ENCODE results near the gene PSMA7.
"Not testable (repeated sequence)": the region's sequence is repeated elsewhere in the genome, so short reads cannot be mapped to it uniquely, and the experiment has no call there.

Gene PSMA7

DNA sequence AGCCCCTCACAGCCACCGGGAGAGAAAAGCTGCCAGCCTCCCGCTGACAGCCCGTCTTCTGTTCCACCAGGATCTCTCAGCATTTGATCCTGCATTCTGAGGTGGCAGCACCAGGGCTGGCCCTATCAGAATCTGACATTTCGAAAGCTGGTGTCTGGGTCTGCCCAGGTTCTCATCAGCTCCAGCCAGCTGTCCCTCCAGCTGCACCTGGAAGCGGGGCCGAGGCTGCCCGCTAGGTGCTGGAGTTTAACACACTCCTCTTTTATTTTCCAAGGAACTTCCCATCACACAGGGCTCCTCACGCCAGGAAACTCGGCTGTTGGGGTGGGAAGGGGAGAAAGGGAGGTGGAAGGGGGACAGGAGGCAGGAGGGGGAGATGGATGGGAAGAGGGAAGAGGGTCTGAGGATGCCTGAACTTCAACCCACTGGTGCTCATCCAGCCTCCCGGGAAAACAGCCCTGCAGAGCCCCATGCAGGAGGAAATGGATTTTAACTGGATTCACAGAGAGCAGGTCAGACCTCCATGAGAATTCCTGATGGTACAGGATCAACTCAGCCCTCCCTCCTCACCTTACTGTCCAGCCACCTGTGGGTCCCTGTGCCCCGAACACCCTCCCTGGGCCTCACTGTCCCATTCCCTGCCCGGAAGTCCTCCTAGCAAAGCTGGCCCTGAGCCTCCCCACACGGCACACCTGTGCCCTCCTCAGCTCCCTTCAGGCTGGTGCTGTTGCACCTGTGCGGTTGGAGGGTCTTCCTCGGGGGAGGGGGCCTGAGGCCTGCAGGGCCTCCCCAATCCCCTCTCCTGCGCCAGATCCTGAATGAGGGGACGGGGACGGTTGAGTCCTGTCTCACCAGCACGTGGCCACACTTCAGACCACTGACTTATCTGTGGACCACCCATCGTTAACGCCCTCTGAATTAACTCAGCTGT is 24.8 kb downstream of the PSMA7 start:
- H3K4me1 ChIP-seq (ENCODE audit: insufficient read depth, low read length): peaks cover 9% of the 10 kb centered on the region
- H3K9me3 ChIP-seq (ENCODE audit: control insufficient read depth, insufficient read depth, low read length): no peaks in the 10 kb centered on the region
- no peaks in the 10 kb centered on the region for H3K36me3 ChIP-seq (ENCODE audit: insufficient read depth, low read length)
- no peak overlapping the region for H3K9ac ChIP-seq (ENCODE audit: low read depth, low read length)

DNA sequence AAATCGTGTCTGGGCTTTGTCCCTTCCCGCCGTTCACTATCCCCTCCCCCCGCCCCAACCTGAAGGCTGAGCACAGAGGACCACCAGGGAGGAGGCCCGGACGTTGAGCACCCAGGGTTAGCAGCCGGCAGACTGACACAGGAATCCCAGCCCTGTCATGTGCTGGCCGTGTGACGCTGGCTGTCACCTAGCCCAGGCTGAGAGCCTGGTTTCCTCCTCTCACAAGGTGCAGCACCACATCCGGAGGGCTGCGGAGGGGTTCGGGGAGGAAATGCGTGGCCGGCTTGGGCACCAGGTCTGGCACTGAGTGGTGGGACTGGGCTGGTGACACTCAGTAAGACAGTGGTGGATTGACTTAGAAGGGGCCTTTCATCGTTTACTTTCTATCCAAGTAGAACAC is 25.5 kb downstream of the PSMA7 start:
- Histone ChIP-seq H3K9ac (ENCODE audit: low read depth, low read length) (no peak overlapping the region), H3K4me1 (ENCODE audit: insufficient read depth, low read length) (peaks cover 9% of the 10 kb centered on the region), H3K9me3 (ENCODE audit: control insufficient read depth, insufficient read depth, low read length) (no peaks in the 10 kb centered on the region), H3K36me3 (ENCODE audit: insufficient read depth, low read length) (no peaks in the 10 kb centered on the region)

DNA sequence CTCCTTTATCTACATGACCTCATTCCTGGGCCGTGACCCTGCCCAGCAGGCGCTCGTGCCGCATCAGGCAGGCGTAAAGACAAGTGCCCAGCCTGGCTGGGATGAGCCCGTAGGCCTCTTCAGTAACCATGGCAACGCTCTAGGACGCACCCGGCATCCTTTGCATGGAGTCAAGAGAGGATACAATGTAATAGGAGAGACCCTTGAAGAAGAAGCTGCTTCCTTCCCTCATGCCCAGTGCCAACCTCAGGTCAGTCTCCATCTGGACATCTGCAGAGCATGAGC is 25.9 kb downstream of the PSMA7 start:
- no peaks in the 10 kb centered on the region for H3K36me3 ChIP-seq (ENCODE audit: insufficient read depth, low read length)
- H3K9ac ChIP-seq (ENCODE audit: low read depth, low read length): no peak overlapping the region
- H3K4me1 ChIP-seq (ENCODE audit: insufficient read depth, low read length): peaks cover 9% of the 10 kb centered on the region
- H3K9me3 ChIP-seq (ENCODE audit: control insufficient read depth, insufficient read depth, low read length): no peaks in the 10 kb centered on the region

DNA sequence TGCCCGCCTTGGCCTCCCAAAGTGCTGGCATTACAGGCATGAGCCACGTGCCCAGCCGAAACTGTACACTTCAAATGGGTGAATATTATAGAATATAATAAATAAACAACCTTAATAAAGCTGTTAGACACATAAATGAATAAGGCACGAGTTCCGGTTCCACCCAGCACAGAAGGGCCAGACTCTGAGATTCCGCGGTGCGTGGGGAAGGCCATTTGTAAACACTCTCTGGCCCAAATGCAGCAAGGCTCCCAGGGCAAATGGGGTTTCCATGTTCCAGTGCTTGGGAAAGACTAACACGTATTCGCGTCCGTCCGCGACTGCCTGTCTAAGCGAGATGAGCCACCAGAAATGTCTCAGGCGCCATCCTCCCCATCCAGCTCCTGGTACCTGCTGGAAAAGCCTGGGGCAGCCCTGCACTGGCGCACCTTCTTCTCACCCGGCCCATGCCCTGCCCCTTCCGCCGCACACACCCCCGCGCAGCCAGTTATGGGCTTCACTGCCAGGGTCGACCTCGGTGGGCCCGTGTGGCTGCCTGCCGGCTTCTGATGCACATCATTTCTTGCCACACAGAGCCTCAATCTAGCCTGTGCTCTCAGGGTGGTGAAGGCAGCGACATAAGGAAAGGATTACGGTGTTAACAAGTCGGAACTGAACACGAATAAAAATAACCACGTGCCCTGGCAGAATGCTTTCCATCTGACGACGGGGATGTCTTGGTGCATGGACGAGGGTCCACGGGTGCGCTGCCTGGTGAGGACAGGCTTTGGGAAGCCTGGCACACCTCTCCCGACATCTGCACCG is 26.4 kb downstream of the PSMA7 start:
- H3K9ac ChIP-seq (ENCODE audit: low read depth, low read length): no peak overlapping the region
- no peaks in the 10 kb centered on the region for H3K36me3 ChIP-seq (ENCODE audit: insufficient read depth, low read length)
- H3K4me1 ChIP-seq (ENCODE audit: insufficient read depth, low read length): peaks cover 9% of the 10 kb centered on the region

DNA sequence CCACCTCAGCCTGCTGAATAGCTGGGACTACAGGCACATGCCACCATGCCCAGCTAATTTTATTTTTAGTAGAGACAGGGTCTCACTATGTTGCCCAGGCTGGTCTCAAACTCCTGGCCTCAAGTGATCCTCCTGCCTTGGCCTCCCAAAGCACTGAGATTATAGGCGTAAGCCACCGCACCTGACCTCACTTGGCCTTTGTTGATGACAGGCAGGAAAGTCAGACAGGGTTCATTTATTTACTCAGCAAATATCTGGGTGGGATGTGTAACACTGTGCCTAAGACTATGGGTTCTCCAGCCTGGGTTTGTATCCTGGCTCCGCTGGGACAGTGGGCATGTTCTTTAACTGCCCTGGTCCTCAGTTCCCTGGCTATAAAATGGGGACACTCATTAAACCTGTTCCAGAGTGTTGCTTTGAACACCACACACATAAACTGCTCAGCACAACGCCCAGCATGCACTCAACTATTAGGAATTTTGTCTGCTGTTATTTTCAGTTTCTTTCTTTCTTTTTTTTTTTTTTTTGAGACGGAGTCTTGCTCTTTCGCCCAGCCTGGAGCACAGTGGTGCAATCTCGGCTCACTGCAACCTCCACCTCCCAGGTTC is 27.3 kb downstream of the PSMA7 start:
- H3K9me3 ChIP-seq (ENCODE audit: control insufficient read depth, insufficient read depth, low read length); H3K4me1 ChIP-seq (ENCODE audit: insufficient read depth, low read length); H3K36me3 ChIP-seq (ENCODE audit: insufficient read depth, low read length); H3K9ac ChIP-seq (ENCODE audit: low read depth, low read length): not testable (repeated sequence)

More for the DNA sequence above, 26.4 kb downstream of the PSMA7 start:
- no peaks in the 10 kb centered on the region for H3K9me3 ChIP-seq (ENCODE audit: control insufficient read depth, insufficient read depth, low read length)

DNA sequence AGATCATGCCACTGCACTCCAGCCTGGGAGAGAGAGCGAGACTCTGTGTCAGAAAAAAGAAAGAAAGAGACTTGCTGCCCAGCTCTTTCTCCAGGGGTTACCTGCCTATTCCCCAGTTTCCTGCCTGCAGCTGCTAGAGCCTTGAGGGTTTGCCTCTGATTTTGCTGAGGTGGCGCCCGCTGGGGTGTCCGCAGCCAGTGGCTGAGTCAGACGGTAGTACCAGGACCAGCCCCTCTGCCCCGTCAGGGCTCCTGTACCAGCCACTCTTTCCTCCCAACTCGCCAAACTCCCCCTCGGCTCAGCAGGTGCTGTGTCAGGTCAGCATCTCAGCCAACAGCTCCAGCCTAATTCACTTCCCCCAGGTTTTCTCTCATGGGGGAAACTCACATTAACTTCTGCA is 28.3 kb downstream of the PSMA7 start:
- peaks cover 5% of the 10 kb centered on the region for H3K4me1 ChIP-seq (ENCODE audit: insufficient read depth, low read length)
- H3K9me3 ChIP-seq (ENCODE audit: control insufficient read depth, insufficient read depth, low read length): peaks cover 3% of the 10 kb centered on the region; the same call in 1 of the 2 replicates
- no peak overlapping the region; the same call in 1 of the 2 replicates for H3K9ac ChIP-seq (ENCODE audit: low read depth, low read length)
- no peaks in the 10 kb centered on the region for H3K36me3 ChIP-seq (ENCODE audit: insufficient read depth, low read length)

DNA sequence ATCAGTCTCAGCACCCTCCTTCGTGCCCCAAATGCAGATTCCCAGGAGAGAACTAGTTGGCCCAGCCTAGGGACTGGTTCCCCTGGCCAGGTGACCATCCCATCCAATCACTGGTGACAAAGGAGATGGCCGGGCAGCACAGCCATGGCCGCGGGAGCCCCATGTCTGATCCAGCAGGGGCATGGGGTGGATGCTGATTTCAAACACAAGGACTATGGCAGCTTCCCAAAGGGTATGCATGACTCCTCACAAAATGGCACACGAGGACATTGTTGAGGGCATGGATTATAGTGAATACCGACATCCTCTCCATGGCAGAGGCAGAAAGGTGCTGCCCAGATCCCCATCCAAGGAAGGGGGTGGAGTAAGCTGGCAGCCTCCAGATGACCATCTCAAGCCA is 30.8 kb downstream of the PSMA7 start:
- no peak overlapping the region for H3K9ac ChIP-seq (ENCODE audit: low read depth, low read length)
- H3K4me1 ChIP-seq (ENCODE audit: insufficient read depth, low read length): peaks cover under 1% of the 10 kb centered on the region; the same call in 1 of the 2 replicates
- no peaks in the 10 kb centered on the region for H3K36me3 ChIP-seq (ENCODE audit: insufficient read depth, low read length)
- peaks cover 13% of the 10 kb centered on the region for H3K9me3 ChIP-seq (ENCODE audit: control insufficient read depth, insufficient read depth, low read length)

DNA sequence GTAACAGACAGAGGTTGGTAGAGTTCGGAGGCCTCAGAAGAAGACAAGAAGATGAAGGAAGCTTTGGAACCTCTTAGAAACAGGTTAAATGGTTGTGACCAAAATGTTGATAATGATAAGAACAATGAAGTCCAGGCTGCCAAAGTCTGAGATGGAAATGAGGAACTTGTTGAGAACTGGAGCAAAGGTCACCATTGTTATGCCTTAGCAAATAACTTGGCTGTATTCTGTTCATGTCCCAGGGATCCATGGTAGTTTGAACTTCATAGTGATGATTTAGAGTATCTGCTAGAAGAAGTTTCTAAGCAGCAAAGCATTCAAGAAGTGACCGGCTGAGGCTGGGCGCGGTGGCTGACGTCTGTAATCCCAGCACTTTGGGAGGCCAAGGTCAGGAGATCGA is 32.0 kb downstream of the PSMA7 start:
- H3K36me3 ChIP-seq (ENCODE audit: insufficient read depth, low read length): no peaks in the 10 kb centered on the region
- no peaks in the 10 kb centered on the region for H3K4me1 ChIP-seq (ENCODE audit: insufficient read depth, low read length)
- no peak overlapping the region for H3K9ac ChIP-seq (ENCODE audit: low read depth, low read length)
- H3K9me3 ChIP-seq (ENCODE audit: control insufficient read depth, insufficient read depth, low read length): peaks cover 13% of the 10 kb centered on the region

DNA sequence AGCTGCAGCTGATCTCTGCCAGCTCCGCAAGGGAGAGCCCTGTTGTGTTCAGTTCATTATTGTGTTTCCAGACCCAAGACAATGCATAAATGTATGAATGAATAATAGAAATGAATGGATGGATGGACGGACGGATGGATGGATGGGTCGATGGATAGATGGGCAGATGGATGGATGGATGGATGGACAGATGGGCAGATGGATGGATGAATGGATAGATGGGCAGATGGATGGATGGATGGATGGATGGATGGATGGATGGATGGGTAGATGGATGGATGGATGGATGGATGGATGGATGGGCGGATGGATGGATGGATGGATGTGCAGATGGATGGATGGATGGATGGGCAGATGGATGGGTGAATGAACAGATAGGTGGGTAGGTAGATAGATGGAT is 37.6 kb downstream of the PSMA7 start:
- Histone ChIP-seq H3K9ac (ENCODE audit: low read depth, low read length) (no peak overlapping the region), H3K36me3 (ENCODE audit: insufficient read depth, low read length) (no peaks in the 10 kb centered on the region), H3K4me1 (ENCODE audit: insufficient read depth, low read length) (no peaks in the 10 kb centered on the region), H3K9me3 (ENCODE audit: control insufficient read depth, insufficient read depth, low read length) (peaks cover 10% of the 10 kb centered on the region; the same call in 1 of the 2 replicates)

DNA sequence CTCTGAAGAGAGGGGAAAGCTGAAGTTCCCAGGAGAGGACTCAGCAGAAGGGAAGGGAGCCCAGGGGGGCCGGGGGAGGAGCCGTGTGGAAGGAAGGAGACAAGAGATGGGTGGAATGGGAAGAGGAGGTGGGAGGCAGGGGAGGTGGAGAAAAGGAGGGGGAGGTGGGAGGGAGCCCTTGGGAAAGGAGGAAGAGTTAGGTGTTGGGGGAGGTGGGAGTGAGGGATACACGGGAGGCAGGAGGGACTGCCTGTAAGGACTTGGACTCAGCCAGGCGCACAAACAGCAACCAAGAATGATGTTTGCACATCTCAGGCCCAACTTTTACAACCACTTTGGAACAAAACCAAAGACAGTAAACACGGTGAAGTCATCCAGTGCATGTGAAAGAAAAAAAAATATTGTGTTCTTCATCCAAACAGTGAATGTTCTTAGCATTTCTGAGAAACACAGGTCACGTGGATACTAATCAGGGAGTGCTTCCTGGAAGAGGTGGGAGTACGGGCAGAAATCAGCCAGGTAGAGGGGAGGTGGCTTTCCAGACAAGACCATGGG is 38.3 kb downstream of the PSMA7 start:
- H3K9me3 ChIP-seq (ENCODE audit: control insufficient read depth, insufficient read depth, low read length): peaks cover 10% of the 10 kb centered on the region; the same call in 1 of the 2 replicates
- H3K9ac ChIP-seq (ENCODE audit: low read depth, low read length): no peak overlapping the region
- H3K4me1 ChIP-seq (ENCODE audit: insufficient read depth, low read length): no peaks in the 10 kb centered on the region
- H3K36me3 ChIP-seq (ENCODE audit: insufficient read depth, low read length): no peaks in the 10 kb centered on the region

DNA sequence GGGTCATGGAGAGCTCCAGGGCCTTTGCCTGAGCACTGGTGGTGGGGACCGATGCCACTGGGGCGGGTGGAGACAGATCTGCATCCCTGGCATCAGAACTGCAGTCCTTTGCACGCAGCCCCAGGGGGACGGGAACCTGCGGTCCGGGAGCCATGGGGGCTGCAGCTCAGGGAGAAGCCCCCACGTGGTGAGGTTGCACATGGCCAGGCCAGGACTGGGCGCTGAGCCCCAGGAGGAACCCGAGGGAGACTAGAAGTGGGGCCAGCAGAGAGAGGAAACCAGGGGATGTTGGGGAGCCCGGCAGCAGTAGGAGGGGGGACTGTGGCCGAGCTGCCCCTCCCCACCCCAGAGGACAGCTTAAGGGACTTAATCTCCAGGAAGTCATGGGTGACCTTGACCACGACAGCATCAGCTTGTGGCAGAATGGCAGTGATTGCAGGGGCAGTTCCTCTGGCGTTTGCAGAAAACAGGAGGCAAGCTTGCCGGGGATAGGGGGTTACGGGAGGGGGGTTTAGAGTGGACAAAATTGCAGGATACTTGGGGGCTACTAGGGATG is 38.9 kb downstream of the PSMA7 start:
- H3K9ac ChIP-seq (ENCODE audit: low read depth, low read length): no peak overlapping the region

DNA sequence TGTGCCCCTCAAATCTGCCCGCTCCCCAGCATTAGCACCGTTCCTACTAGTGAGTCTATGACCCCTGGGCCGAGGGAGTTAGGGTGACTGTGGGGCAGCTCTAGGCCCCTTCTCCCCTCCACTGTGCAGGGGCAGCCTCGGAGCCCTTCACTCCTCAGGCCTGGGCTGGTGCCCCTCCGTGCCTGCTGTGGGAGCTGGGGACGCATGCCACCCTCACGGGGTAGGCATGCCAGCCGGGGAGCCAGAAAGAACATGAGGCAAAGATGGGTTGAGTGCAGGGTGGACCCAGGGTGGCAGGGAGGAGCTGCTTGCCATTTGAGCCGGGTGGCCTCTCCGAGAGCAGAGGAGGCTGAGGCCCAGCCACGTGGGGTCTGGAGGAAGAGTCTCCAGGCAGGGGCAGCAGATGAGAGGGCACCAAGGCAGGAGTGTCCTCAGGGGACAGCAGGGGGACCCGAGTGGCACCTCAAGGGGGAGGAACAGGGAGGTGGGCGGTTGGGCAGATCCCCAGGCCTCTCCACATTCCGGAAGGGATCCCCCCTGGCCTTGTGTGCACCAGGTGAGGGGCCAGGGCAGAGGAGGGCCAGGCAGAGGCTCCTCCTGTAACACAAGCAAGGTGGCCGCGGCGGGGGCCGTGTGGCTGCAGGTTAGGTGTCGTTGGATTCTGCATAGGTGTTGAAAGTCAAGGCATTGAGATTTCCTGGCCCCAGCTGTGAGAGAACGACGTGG is 39.5 kb downstream of the PSMA7 start:
- Histone ChIP-seq H3K4me1 (ENCODE audit: insufficient read depth, low read length) (no peaks in the 10 kb centered on the region), H3K9me3 (ENCODE audit: control insufficient read depth, insufficient read depth, low read length) (0 out of 2 replicates have a peak, but pooled peaks cover 4% of the 10 kb centered on the region), H3K9ac (ENCODE audit: low read depth, low read length) (no peak overlapping the region), H3K36me3 (ENCODE audit: insufficient read depth, low read length) (no peaks in the 10 kb centered on the region)

More for the DNA sequence above, 38.9 kb downstream of the PSMA7 start:
- H3K4me1 ChIP-seq (ENCODE audit: insufficient read depth, low read length): no peaks in the 10 kb centered on the region
- H3K36me3 ChIP-seq (ENCODE audit: insufficient read depth, low read length): no peaks in the 10 kb centered on the region
- peaks cover 8% of the 10 kb centered on the region; the same call in 1 of the 2 replicates for H3K9me3 ChIP-seq (ENCODE audit: control insufficient read depth, insufficient read depth, low read length)

DNA sequence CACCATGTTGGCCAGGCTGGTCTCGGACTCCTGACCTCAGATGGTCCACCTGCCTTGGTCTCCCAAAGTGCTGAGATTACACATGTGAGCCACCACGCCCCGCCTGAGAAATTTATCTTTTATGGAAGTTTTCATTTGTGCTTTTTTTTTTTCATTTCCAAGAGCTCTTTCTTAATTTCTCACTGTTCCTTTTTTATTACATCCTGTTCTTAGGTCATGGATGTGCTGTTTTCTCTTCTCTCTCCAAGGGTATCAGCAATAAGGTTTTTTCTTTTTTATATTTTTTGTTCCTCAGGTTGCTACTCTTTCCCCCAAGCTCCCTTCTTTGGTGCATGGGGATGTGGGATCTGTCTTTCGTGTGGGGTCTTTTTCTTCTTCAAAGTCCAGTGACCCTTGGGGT is 42.1 kb downstream of the PSMA7 start:
- Histone ChIP-seq H3K9me3 (ENCODE audit: control insufficient read depth, insufficient read depth, low read length) (no peaks in the 10 kb centered on the region), H3K4me1 (ENCODE audit: insufficient read depth, low read length) (no peaks in the 10 kb centered on the region), H3K36me3 (ENCODE audit: insufficient read depth, low read length) (no peaks in the 10 kb centered on the region), H3K9ac (ENCODE audit: low read depth, low read length) (no peak overlapping the region)

Measured in ES-I3 (cell line).